Hepatocyte (in vitro differentiated cells): ENCODE data around the gene CEP85L. TPM values are rescaled to one million over a fixed set of nuclear protein-coding genes. Genes with fewer than 3 reads are reported as not detected.

Experiments
- DNase-seq: peaks from one replicate; pipeline ENCODE4 v3.0.0-alpha.2; 2016; ENCODE audit warnings: low spot score
- H2AFZ ChIP-seq: fragments of 200-600 bp; sonication (generic); 2 replicates; pipeline ENCODE4 v1.6.0; 2016; ENCODE audit warnings: antibody characterized with exemption, mild to moderate bottlenecking
- H3K27ac ChIP-seq: fragments of 200-600 bp; sonication (generic); 2 replicates; pipeline ENCODE4 v1.5.1; 2016; ENCODE audit warnings: mild to moderate bottlenecking
- H3K27me3 ChIP-seq: fragments of 200-600 bp; sonication (generic); 2 replicates; pipeline ENCODE4 v1.6.1; 2016
- H3K36me3 ChIP-seq: fragments of 200-600 bp; sonication (generic); replicated peaks from 2 replicates; pipeline ENCODE4 v1.5.1; 2016; ENCODE audit warnings: low read depth; ENCODE audit not compliant: insufficient read depth
- H3K4me1 ChIP-seq: fragments of 200-600 bp; sonication (generic); 2 replicates; pipeline ENCODE4 v1.5.1; 2016; ENCODE audit warnings: mild to moderate bottlenecking, moderate library complexity; ENCODE audit not compliant: insufficient read depth
- H3K4me2 ChIP-seq: fragments of 200-600 bp; sonication (generic); 2 replicates; pipeline ENCODE4 v1.6.0; 2016
- H3K4me3 ChIP-seq: fragments of 200-600 bp; sonication (generic); 2 replicates; pipeline ENCODE4 v1.5.1; 2016; ENCODE audit warnings: mild to moderate bottlenecking
- H3K79me2 ChIP-seq: fragments of 200-600 bp; sonication (generic); 2 replicates; pipeline ENCODE4 v1.6.0; 2017; ENCODE audit warnings: mild to moderate bottlenecking
- H3K9me2 ChIP-seq: fragments of 200-600 bp; sonication (generic); replicated peaks from 2 replicates; pipeline ENCODE4 v1.6.0; 2017; ENCODE audit warnings: mild to moderate bottlenecking; ENCODE audit not compliant: insufficient read depth
- H3K9me3 ChIP-seq: fragments of 200-600 bp; sonication (generic); 2 replicates; pipeline ENCODE4 v1.5.1; 2016; ENCODE audit warnings: low read depth, mild to moderate bottlenecking
- H4K20me1 ChIP-seq: fragments of 200-600 bp; sonication (generic); 2 replicates; pipeline ENCODE4 v1.6.0; 2016; ENCODE audit warnings: mild to moderate bottlenecking; ENCODE audit not compliant: insufficient read depth, poor library complexity, severe bottlenecking
- EZH2 ChIP-seq: fragments of 200-600 bp; sonication (generic); IDR thresholded peaks from 2 replicates; pipeline ENCODE4 v1.6.1; 2016; ENCODE audit warnings: antibody characterized with exemption, mild to moderate bottlenecking, borderline replicate concordance
- EZH2phosphoT487 ChIP-seq: fragments of 200-600 bp; sonication (generic); IDR thresholded peaks from one replicate; pipeline ENCODE4 v1.6.1; 2018; ENCODE audit warnings: antibody characterized with exemption, mild to moderate bottlenecking, low read depth, moderate library complexity; ENCODE audit not compliant: unreplicated experiment, severe bottlenecking
- WGBS: methylation state at CpG from one replicate; pipeline ENCODE4 v1.1.6; 2016; ENCODE audit warnings: low lambda C conversion rate; ENCODE audit errors: missing lambda C conversion rate; 5-methylcytosine and 5-hydroxymethylcytosine counted together
- polyA plus RNA-seq: library from polyadenylated mRNA; unstranded; fragments of >200 nt; fragmentation: Nextera tagmentation; extraction: Ambion mirVana; gene quantifications from 2 replicates; pipeline ENCODE4 v1.2.1, GENCODE V29; 2016
- total RNA-seq: library from RNA; depleted of rRNA; stranded (reverse); fragments of >200 nt; gene quantifications from 2 replicates; pipeline ENCODE4 v1.2.3, GENCODE V29; 2014
- TF ChIP-seq, protein P1 (sequence below): fragments of 200-600 bp; sonication (generic); IDR thresholded peaks from 2 replicates; pipeline ENCODE4 v1.5.1; 2016; ENCODE audit warnings: antibody characterized with exemption, mild to moderate bottlenecking; ENCODE audit not compliant: poor library complexity

CEP85L gene
- total and polyA plus RNA-seq, 2 experiments from 2014 or later, result 17.8 to 38.5 TPM

DNA sequence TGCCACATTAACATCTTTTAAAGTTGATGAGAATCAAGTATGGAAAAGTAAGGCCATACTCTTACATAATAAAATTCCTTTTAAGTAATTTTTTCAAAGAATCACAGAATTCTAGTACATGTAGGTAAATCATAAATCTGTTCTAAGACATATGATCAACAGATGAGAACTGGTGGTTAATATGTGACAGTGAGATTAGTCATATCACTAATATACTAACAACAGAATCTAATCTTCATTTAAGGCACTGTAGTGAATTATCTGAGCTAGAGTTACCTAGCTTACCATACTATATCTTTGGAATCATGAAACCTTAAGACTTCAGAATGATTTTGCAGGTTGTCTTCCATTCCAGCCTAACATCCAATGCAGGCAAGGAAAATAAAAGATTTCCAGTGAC, 91.7 kb downstream of the CEP85L start:
- Histone ChIP-seq H4K20me1 (peaks cover 23% of the 10 kb centered on the region), H2AFZ (no peak overlapping the region), H3K4me3 (no peak overlapping the region), H3K9me3 (no peaks in the 10 kb centered on the region), H3K79me2 (peaks cover 69% of the 10 kb centered on the region), H3K27ac (no peak overlapping the region), H3K27me3 (no peaks in the 10 kb centered on the region), H3K9me2 (no peaks in the 10 kb centered on the region), H3K36me3 (no peaks in the 10 kb centered on the region), H3K4me2 (no peak overlapping the region), H3K4me1 (peaks cover 9% of the 10 kb centered on the region)
- DNase-seq, result no peak
- TF ChIP-seq EZH2phosphoT487 (no peak), EZH2 (no peak)
- TF ChIP-seq, protein P1, sequence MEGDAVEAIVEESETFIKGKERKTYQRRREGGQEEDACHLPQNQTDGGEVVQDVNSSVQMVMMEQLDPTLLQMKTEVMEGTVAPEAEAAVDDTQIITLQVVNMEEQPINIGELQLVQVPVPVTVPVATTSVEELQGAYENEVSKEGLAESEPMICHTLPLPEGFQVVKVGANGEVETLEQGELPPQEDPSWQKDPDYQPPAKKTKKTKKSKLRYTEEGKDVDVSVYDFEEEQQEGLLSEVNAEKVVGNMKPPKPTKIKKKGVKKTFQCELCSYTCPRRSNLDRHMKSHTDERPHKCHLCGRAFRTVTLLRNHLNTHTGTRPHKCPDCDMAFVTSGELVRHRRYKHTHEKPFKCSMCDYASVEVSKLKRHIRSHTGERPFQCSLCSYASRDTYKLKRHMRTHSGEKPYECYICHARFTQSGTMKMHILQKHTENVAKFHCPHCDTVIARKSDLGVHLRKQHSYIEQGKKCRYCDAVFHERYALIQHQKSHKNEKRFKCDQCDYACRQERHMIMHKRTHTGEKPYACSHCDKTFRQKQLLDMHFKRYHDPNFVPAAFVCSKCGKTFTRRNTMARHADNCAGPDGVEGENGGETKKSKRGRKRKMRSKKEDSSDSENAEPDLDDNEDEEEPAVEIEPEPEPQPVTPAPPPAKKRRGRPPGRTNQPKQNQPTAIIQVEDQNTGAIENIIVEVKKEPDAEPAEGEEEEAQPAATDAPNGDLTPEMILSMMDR, result no peak

DNA sequence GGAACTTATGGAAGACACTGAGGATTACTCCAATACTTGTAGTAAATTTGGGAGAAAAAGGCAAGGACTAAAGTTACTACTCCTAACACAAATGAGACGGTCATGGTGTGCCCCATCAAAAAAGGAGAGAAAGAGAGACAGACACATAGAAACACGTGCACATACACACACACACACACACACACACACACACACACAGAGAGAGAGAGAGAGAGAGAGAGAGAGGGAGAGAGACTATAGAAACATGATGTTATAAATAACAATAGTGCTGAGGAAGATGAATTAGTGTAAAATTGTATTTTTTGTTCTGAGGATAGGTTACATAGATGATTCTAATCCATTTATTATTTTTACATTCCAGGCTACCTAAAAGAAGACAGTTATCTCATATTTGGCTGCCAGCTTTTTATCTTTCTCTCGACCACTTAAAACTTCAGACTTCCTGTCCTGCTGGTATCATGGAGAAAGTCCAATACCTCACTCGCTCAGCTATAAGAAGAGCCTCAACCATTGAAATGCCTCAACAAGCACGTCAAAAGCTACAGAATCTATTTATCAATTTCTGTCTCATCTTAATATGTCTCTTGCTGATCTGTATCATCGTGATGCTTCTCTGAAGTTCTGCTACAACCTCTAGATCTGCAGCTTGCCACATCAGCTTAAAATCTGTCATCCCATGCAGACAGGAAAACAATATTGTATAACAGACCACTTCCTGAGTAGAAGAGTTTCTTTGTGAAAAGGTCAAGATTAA, 92.8 kb downstream of the CEP85L start:
- no peak overlapping the region for H3K4me2 ChIP-seq
- H4K20me1 ChIP-seq, result peaks cover 23% of the 10 kb centered on the region
- no peak overlapping the region for H2AFZ ChIP-seq
- peaks cover 9% of the 10 kb centered on the region for H3K4me1 ChIP-seq
- no peaks in the 10 kb centered on the region for H3K9me2 ChIP-seq
- H3K27me3 ChIP-seq, result no peaks in the 10 kb centered on the region
- DNase-seq, result no peak
- no peak overlapping the region for H3K4me3 ChIP-seq
- H3K36me3 ChIP-seq, result no peaks in the 10 kb centered on the region
- H3K9me3 ChIP-seq, result no peaks in the 10 kb centered on the region
- peaks cover 65% of the 10 kb centered on the region for H3K79me2 ChIP-seq
- TF ChIP-seq, protein P1, result no peak
- TF ChIP-seq EZH2 (no peak), EZH2phosphoT487 (no peak)
- WGBS, result 75% methylated on average over 6 of the region's 6 CpGs
- no peak overlapping the region for H3K27ac ChIP-seq

DNA sequence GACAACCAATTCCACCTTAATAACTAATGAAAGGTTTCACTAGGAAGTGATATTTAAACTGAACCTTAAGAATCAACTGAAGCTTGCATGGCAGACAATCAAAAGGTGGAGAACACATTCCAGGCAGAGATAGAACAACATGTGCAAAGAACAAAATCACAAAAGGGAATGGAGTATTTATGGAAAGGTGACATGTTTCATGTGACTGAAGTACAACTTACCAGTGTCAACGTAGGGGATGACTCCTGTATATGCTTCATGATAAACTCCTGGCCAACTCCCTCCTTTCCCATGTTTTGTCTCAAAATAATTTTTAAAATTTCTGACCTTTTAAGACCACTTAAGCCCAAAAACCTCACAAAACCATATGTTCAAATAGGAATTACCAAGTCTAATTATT, 96.7 kb downstream of the CEP85L start:
- H3K9me3 ChIP-seq, result no peaks in the 10 kb centered on the region
- H2AFZ ChIP-seq, result no peak overlapping the region
- WGBS, result 78% methylated on average over 1 of the region's 1 CpG
- DNase-seq, result no peak
- H3K4me2 ChIP-seq, result no peak overlapping the region
- H3K4me3 ChIP-seq, result no peak overlapping the region
- H3K9me2 ChIP-seq, result no peaks in the 10 kb centered on the region
- H3K79me2 ChIP-seq, result peaks cover 55% of the 10 kb centered on the region
- TF ChIP-seq EZH2, result no peak
- no peak for TF ChIP-seq EZH2phosphoT487
- TF ChIP-seq, protein P1, result no peak
- no peaks in the 10 kb centered on the region for H3K36me3 ChIP-seq
- H3K27me3 ChIP-seq, result no peaks in the 10 kb centered on the region
- no peaks in the 10 kb centered on the region for H3K4me1 ChIP-seq
- no peak overlapping the region for H3K27ac ChIP-seq
- peaks cover 23% of the 10 kb centered on the region for H4K20me1 ChIP-seq
